ENCODE measurements around the gene MACF1. TPM values are rescaled to one million over a fixed set of nuclear protein-coding genes. Genes with fewer than 3 reads are reported as not detected.
"Not testable (repeated sequence)": the region's sequence is repeated elsewhere in the genome, so short reads cannot be mapped to it uniquely, and the experiment has no call there.

The MACF1 gene
- total RNA-seq, 1 donor from 2014 or later: 322 TPM

DNA sequence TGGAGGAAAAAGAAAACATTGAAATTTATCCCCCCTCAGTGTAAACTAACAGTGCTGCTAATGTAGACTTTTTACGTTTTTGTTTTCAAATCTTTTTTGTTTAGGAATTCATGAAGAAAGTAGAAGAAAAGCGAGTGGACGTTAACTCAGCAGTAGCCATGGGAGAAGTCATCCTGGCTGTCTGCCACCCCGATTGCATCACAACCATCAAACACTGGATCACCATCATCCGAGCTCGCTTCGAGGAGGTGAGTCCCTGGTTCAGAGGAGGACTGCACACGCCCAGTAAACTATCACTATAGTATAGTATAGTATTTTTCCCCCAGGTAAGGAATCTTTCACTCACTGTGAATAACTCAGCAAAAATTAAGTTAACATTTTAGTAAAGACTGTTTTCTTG is 249.1 kb downstream of the MACF1 start:
- ATAC-seq: peak; percentile 65
- peak; percentile 79 for DNase-seq (ENCODE audit: low spot score)
- intact Hi-C loops (cut with DNase I): no loop called here

DNA sequence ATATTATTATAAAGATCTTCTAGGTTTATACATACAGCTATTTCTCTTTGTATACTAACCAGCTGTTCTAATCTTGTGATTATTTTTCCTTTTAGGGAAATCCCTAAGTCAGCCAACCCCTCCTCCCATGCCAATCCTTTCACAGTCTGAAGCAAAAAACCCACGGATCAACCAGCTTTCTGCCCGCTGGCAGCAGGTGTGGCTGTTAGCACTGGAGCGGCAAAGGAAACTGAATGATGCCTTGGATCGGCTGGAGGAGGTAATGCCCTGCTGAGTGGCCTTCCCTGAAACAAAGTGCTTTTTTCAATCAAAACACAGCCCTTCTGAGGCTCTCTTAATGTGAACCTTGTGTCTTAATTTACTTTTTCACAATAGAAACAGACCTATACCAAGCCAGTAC is 254.5 kb downstream of the MACF1 start:
- ATAC-seq: no peak
- intact Hi-C loops (cut with DNase I): no loop called here

DNA sequence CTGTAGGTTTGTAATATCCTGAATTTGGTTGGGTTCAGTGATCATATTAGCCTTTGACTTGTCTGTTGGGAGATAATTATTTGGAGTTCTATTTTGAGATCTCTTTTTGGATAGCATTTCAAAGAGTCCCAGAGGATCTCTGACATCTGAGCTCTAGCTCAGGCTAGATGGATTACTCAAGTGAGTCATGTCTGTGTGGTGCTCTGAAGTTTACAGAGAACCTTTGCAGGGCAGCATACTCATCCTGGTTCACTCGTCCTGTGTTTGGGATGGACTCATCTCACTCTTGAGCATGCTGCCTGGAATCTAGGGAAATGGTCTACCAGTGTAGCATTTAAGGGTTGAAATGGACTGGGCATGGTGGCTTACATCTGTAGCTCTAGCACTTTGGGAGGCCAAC is 257.6 kb downstream of the MACF1 start:
- ATAC-seq (no peak), DNase-seq (ENCODE audit: low spot score) (no peak)
- intact Hi-C loops (cut with DNase I): no loop called here

More for the DNA sequence above, 254.5 kb downstream of the MACF1 start:
- DNase-seq (ENCODE audit: low spot score): no peak

DNA sequence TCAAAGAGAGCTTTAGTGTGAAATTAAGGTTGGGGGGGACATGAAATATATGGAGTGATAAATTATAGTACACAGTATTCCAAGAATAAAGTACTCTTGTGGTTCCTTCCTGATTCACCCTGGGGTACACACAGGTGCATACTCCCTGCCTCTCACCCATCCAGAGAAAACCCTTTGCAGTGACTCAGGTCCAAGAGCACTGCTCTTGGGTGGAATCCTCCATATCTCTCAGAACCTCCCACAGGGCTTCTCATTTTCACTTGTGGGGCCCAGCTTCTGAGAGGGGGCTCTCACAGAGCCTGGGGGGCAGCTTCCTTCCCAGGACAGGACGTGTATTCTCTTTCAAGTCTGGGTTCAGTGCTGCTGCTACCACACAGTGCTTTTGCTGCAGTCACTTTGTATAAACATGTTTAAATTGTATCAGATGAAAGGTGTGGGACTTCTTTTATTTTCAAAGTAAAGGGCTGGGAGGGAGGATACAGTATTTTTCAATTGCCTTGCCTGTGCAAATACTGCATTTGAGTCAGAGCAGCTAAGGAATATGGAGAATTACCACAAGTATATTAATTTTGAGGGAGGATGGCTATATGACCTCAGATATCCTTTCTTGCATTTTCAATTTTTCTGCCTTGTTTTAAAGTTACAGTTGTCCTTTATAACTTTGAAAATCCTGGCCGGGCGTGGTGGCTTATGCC is 262.1 kb downstream of the MACF1 start:
- intact Hi-C loops (cut with DNase I): no loop called here
- ATAC-seq (no peak), DNase-seq (ENCODE audit: low spot score) (no peak)

DNA sequence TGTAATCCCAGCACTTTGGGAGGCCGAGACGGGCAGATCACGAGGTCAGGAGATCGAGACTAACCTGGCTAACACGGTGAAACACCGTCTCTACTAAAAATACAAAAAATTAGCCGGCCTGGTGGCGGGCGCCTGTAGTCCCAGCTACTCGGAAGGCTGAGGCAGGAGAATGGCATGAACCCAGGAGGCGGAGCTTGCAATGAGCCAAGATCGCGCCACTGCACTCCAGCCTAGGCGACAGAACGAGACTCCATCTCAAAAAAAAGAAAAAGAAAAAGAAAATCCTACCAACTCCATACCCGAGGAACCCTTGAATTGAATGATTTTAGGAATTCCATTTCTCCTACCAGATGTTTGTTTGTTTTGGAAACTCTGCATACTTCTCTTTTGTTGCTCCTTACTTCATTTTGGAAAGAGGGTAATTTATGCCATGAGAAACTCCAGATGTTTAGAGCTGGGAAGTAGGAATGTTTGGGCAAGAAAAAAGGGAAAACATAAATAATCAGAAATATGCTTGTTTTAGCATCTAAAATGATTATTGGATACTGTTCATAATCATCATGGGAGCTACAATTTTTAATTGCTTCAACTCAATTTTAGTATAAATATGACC is 262.7 kb downstream of the MACF1 start:
- ATAC-seq: peak; percentile 45
- DNase-seq (ENCODE audit: low spot score); intact Hi-C loops (cut with DNase I): not testable (repeated sequence)

DNA sequence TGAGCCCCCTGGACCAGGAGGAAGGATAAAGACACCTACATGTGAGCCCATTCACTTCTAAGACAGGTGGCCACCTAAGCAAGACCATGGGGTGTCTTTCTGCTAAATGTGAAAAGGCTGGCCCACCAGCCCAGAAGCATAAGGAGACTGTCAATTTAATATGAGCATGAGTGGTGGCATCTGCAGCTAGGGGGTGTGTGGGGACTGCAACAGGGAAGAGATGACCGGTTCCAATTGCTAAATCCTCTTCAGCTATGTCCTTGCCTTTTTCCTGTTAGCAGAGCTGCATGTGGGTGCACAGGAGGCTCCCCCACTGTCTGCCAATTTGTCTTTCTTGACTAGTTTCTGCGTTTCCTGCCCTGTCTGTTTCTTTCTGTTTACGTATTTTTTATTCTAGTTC is 264.7 kb downstream of the MACF1 start:
- DNase-seq (ENCODE audit: low spot score) (no peak), ATAC-seq (no peak)
- intact Hi-C loops (cut with DNase I): no loop called here

DNA sequence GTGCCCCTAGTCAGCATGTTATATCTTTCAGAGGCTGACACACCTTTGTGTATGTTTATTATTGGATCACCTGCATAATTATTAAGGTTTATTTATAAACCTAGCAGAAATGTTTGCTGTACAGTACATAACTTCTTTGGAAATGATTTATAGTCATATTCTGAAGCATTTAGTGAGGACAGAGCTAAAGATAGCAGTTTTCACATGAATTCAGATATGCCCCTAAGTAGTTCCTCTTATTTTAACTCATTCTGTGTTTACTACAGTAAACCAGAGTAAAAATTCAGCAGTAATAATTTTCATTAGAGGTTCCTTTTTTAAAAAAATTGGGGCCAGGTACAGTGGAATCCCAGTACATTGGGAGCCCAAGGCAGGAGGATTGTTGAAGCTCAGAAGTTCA is 265.5 kb downstream of the MACF1 start:
- DNase-seq (ENCODE audit: low spot score) (no peak), ATAC-seq (no peak)
- intact Hi-C loops (cut with DNase I): no loop called here

DNA sequence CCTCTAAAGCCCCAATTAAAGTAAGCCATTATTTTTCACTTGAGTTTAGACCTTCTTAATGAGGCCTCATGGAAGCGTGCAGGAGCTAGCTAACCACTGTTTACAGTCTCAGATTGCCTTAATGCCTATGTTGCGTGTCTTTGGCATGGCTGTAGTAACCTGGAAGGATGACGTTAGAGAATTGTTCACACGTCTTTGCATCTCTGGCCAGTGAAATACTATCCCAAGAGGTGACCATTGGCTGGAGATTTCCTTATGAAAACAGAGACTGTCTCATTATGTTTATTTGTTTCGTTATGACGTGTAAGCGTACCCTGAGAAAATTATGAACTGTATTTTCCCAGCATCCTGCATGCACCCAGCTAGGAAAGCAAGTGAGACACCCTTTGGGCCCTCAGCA is 268.3 kb downstream of the MACF1 start:
- ATAC-seq (no peak), DNase-seq (ENCODE audit: low spot score) (no peak)
- intact Hi-C loops (cut with DNase I): no loop called here

DNA sequence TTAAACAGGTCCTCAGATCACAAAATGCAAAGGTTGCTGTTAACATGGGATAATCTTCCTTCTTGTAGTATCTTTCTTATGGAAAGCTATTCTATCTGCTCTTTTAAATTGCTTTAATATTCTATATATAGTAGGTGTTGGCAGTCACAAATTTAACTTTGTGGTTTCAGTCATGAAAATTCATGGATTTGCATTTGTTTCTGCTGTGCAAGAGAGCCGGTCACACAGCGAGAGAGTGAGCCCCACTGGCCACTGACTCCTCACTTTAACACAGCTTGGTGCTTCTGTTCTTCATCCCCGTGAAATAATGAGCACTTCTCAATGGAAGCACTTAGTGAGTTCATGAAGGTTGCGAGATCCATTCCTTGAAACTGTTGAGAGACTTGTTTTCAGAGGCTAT is 268.8 kb downstream of the MACF1 start:
- intact Hi-C loops (cut with DNase I): no loop called here
- no peak for ATAC-seq
- no peak for DNase-seq (ENCODE audit: low spot score)

DNA sequence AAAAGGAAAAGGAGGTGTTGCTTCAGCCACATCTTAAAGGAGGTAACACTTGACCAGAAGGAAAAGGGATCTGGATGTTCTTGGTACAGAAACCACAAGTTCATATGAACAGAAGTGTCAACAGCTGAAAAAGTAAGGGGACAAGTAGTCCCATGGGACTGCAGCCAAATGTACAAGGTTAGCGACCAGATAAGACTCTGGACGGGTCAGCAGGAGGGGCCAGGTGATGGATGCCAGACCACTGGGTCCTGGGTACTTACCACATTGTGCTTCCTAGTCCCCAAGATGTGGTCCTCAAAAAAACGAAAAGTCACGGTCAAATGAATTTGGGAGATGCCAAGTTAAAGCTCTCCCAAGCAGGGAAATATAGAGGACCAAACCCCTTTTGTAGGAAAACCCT is 270.3 kb downstream of the MACF1 start:
- ATAC-seq: no peak
- DNase-seq (ENCODE audit: low spot score): no peak
- intact Hi-C loops (cut with DNase I): no loop called here

DNA sequence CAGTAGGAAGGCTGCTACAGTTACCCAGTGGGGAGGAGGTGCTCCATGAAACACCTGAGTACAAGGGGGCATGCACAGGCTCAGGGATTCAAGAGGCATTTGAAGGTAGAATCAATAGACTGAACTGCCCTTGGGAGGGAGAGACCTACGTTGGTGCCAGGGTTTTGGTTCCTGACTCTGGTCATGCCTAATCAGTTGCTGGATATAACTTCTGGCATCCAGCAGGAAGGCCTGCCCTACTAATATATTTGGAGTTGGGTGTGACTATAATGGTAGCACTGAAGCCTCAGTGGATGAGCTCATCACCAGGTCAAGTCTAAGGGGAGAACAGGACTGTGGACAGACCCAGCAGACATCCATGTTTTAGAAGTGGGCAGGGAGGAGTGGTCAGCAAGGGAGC is 271.1 kb downstream of the MACF1 start:
- ATAC-seq; DNase-seq (ENCODE audit: low spot score); intact Hi-C loops (cut with DNase I): not testable (repeated sequence)

DNA sequence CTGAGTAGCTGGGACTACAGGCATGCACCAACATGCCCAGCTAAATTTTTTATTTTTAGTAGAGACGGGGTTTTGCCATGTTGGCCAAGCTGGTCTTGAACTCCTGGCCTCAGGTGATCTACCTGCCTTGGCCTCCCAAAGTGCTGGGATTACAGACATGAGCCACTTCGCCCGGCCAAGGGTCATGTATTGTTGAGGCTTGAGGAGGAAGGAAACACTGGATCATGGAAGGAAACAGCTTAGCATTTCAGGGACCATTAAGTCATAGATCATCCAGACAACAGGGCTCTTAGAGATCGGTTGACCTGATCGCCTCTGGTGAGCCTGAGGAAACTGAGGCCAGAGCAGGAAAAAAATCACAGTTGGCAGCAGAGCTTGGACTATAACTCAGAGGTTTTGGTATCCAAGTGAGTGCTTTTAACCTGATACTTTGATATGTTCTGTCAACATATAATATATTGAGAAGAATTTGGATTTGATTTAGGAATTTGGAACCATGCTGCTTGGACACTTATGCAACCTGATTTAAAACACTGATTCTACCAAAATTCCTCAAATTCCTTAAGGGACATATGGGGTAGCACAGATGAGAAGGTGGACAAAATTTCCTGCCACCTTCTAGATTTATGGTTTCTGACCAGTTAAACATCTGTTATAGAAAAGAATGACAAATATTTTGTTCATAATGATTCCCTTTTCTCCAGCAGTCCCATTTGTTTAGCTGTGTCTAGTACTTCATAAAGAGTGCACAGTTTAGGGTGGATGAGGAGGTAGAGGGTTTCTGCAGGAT is 273.8 kb downstream of the MACF1 start:
- DNase-seq (ENCODE audit: low spot score): no peak
- intact Hi-C loops (cut with DNase I): no loop called here
- ATAC-seq: no peak

DNA sequence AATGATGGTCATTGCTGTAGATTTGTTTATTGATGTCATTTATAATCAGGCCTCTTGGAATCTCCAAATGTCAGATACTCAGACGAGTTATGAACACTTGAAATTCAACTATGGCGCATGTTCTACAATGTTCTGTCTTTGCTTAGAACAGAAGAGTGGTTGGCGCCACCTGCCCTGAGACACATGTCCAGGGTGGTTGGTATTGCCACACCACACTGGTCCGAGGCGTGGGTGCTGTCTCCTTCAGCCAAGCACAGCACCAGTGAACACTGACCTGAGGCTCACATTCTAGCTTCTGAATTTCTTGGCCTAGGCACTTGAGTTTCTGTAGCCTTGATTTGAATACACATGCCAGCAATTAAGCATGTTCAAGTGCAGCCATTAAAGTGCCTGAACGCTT is 276.8 kb downstream of the MACF1 start:
- intact Hi-C loops (cut with DNase I): loop anchor here (2.0 kb wide), 1 partner anchor 166 kb away; no protein-coding TSS in a partner anchor
- ATAC-seq (no peak), DNase-seq (ENCODE audit: low spot score) (no peak)

DNA sequence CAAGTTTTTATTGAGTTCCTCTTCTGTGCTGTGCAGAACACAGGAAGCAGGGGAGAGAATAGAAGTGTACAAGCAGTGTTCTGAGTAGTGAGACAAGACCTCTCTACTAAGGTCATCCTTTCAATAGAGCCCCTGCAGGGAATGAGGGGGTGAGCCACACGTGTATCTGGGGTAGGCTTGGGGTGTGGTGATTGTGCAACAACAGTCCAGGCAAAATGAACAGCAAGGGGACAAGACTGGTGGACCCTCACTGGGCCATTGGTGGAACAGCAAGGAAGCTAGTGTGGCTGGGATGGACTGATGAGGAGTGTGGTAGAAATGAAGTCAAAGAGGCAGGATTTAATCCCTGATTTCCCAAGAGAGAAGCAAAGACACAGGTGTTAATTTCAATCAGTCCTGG is 278.8 kb downstream of the MACF1 start:
- DNase-seq (ENCODE audit: low spot score) (no peak), ATAC-seq (no peak)
- intact Hi-C loops (cut with DNase I): no loop called here

DNA sequence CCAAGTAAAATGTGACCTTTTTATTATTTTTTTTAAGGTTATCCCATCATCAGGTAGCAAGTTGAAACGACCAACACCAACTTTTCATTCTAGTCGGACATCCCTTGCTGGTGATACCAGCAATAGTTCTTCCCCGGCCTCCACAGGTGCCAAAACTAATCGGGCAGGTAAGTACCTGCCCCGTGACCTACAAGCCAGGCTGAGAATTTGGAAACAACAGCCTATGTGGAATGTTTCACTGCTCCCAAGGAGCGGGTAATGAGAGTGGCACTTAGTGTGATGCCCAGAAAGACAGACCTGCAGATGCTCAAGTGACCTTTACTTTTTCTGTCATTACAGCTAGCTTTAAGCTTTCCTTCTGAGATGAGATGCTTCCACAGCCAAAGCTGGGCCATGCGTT is 280.1 kb downstream of the MACF1 start:
- intact Hi-C loops (cut with DNase I): no loop called here
- DNase-seq (ENCODE audit: low spot score): no peak
- ATAC-seq: no peak

DNA sequence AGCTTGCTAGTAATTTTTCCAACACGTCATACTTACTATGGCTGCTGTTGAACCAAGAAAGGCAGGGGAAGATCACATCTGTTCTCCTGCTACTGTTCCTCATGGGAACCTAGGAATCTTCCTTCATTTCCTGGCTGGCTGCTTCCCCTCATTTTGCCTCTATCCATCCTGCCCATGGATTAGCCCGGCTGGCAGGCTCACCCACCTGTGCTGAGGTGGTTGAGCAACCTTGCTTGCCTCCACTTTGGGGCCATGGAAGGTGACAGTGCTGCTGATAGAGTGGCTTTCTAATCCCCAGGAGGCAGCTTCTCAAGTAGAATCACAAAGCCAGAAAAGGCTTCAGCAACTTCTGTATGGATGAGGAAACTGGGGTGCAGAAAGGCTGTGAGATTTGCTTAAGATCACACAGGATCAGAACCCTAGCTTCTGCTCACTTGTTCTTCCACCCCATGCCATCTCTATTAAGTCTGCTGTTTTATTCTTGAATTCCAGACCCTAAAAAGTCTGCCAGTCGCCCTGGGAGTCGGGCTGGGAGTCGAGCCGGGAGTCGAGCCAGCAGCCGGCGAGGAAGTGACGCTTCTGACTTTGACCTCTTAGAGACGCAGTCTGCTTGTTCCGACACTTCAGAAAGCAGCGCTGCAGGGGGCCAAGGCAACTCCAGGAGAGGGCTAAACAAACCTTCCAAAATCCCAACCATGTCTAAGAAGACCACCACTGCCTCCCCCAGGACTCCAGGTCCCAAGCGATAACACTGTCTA is 280.7 kb downstream of the MACF1 start:
- ATAC-seq: no peak
- intact Hi-C loops (cut with DNase I): no loop called here

DNA sequence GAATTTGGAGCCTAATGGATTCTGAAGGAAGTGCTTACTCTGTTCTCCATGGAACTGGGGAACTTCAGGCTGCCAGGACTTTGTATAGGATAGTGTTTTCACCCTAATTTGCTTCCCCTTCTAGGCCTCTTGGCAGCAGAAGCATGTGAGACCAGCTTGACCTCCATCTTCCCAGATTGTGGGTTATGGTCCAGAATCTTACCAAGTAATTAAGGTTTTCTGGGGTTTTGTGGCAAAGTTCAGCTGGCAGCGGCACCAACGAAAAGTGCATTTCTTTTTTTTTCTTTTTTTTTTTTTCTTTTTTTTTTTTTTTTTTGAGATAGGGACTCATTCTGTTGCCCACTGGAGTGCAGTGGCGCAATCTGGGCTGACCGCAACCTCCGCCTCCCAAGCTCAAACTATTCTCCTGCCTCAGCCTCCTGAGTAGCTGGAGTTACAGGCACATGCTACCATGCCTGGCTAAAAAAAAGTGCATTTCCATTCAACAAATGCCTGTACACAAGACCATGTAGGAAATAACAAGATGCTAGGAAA is 283.6 kb downstream of the MACF1 start:
- intact Hi-C loops (cut with DNase I): no loop called here
- DNase-seq (ENCODE audit: low spot score) (no peak), ATAC-seq (no peak)

More for the DNA sequence above, 280.7 kb downstream of the MACF1 start:
- no peak for DNase-seq (ENCODE audit: low spot score)

DNA sequence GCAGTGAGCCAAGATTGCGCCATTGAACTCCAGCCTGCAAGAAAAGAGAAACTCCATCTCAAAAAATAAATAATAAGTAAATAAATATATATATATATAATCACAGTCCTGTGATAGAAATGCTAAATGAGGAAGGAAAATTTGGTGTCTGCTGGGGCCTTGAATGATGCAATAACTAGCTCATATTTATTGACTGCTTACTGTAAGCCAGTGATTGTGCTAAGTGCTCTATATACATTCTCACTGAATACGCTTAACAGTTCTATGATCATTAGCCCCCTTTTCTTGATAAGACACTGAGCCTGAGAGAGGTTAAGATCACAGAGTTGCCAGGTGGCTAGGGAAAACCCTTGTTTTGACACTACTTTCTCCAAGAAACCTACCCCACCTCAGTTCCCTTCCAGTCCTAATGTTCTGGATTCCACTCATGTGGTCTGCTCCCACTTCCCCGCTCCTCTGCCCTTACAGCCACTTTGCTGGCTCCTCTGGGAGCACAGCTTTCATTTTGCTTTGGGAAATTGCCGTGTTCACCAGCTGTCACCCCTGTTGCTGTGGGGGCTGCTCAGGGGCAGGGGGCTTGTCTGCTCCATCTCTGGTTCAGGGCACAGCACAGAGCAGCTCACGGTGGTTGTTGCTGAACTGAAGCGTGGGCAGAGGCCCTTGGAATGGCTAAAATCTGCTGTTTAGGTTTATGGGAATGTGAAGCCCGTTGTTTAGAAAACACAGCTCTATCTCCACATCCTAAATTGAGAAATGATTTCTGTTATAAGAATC is 284.5 kb downstream of the MACF1 start:
- no peak for ATAC-seq
- intact Hi-C loops (cut with DNase I): no loop called here
- no peak for DNase-seq (ENCODE audit: low spot score)

Data from sciatic nerve (tissue), 2 donors.